Cardiac septum (tissue), 1 donor: ENCODE results near the gene TMPRSS13. TPM values are rescaled to one million over a fixed set of nuclear protein-coding genes. Genes with fewer than 3 reads are reported as not detected.
A peak's percentile ranks its signal among the peaks of the same experiment; 100 is the strongest.
"Not testable (repeated sequence)": the region's sequence is repeated elsewhere in the genome, so short reads cannot be mapped to it uniquely, and the experiment has no call there.

Experiments used
- DNase-seq: peaks from one replicate; pipeline ENCODE4 v3.0.0-alpha.2; 2020; ENCODE audit warnings: low spot score
- intact Hi-C: fragments of 100-400 bp; cut with DNase I; formaldehyde crosslinking; loops from one replicate; pipeline ENCODE4 v1.14.0; 2022
- total RNA-seq: library from RNA; stranded (reverse); fragmentation: NEBNext Ultra II Directional; extraction: Animal tissue kit (Norgen Biotek cat#: 25700); gene quantifications from one replicate; pipeline ENCODE4 v1.2.1, GENCODE V29; 2021
- donor health status: DM: no; HTN: no; CAD: no.

TMPRSS13 gene
- total RNA-seq, 1 donor from 2014 or later = not detected

- DNase-seq, intact Hi-C loops: not testable (repeated sequence)
These were observed 63.7 kb downstream of the TMPRSS13 start for GRCh38 chr11:117865546-117865945.

- intact Hi-C loops = no loop called here
- no peak for DNase-seq
These were observed 65.8 kb downstream of the TMPRSS13 start for GRCh38 chr11:117863383-117863782.

GRCh38 chr11:117862753-117863152, 66.4 kb downstream of the TMPRSS13 start:
- no peak for DNase-seq
- intact Hi-C loops = no loop called here

GRCh38 chr11:117862019-117862725, 67.0 kb downstream of the TMPRSS13 start:
- intact Hi-C loops = no loop called here
- no peak for DNase-seq

- DNase-seq = no peak
- intact Hi-C loops = no loop called here
These were observed 67.8 kb downstream of the TMPRSS13 start for GRCh38 chr11:117861151-117862018.

- intact Hi-C loops = no loop called here
- DNase-seq = no peak
These were observed 69.1 kb downstream of the TMPRSS13 start for GRCh38 chr11:117860139-117860538.

GRCh38 chr11:117859488-117860112, 69.6 kb downstream of the TMPRSS13 start:
- intact Hi-C loops = no loop called here
- no peak for DNase-seq

- intact Hi-C loops = no loop called here
- DNase-seq = no peak
These were observed 70.1 kb downstream of the TMPRSS13 start for GRCh38 chr11:117859061-117859460.

GRCh38 chr11:117857734-117858414, 71.3 kb downstream of the TMPRSS13 start:
- intact Hi-C loops = no loop called here
- no peak for DNase-seq

GRCh38 chr11:117855912-117856651, 73.1 kb downstream of the TMPRSS13 start:
- no peak for DNase-seq
- intact Hi-C loops = no loop called here

GRCh38 chr11:117855186-117855845, 73.9 kb downstream of the TMPRSS13 start:
- peak; percentile 55 for DNase-seq
- intact Hi-C loops = no loop called here

- intact Hi-C loops = no loop called here
- DNase-seq = no peak
These were observed 76.9 kb downstream of the TMPRSS13 start for GRCh38 chr11:117852309-117852708.

- peak; percentile 74 for DNase-seq
- intact Hi-C loops = no loop called here
These were observed 77.3 kb downstream of the TMPRSS13 start for GRCh38 chr11:117851852-117852251.

GRCh38 chr11:117851106-117851505, 78.1 kb downstream of the TMPRSS13 start:
- peak; percentile 36 for DNase-seq
- intact Hi-C loops = no loop called here

Other genes starting within 250 kb of the TMPRSS13 start
- gene DSCAML1, start 132.2 kb downstream of the TMPRSS13 start, total RNA-seq = 1.2 TPM
- gene FXYD2, start 104.7 kb downstream of the TMPRSS13 start, total RNA-seq = 1.6 TPM
- gene FXYD6, start 52.7 kb downstream of the TMPRSS13 start, total RNA-seq = 28.0 TPM
- 3.0 TPM for gene IL10RA, start 57.0 kb upstream of the TMPRSS13 start, total RNA-seq
- 0.32 TPM for gene TMPRSS4, start 147.7 kb upstream of the TMPRSS13 start, total RNA-seq
- not detected for gene SMIM35, start 157.6 kb upstream of the TMPRSS13 start, total RNA-seq
- gene SCN4B, start 223.4 kb upstream of the TMPRSS13 start, total RNA-seq = 17.0 TPM
- 20.0 TPM for gene SCN2B, start 247.2 kb upstream of the TMPRSS13 start, total RNA-seq